ENCODE data around the gene UBE2R2.

The UBE2R2 gene

GRCh38 chr9:33964086-33964768 lies 147.3 kb downstream of the UBE2R2 start:
- Histone ChIP-seq H3K36me3 (ENCODE audit: control insufficient read depth, insufficient read depth, low read length) (peaks cover 3% of the 10 kb centered on the region), H3K4me3 (replicated peaks; ENCODE audit: low read depth, low read length) (no peak overlapping the region), H3K27me3 (replicated peaks; ENCODE audit: control insufficient read depth, insufficient read depth, low read length) (no peaks in the 10 kb centered on the region)
- TF ChIP-seq, protein P1, sequence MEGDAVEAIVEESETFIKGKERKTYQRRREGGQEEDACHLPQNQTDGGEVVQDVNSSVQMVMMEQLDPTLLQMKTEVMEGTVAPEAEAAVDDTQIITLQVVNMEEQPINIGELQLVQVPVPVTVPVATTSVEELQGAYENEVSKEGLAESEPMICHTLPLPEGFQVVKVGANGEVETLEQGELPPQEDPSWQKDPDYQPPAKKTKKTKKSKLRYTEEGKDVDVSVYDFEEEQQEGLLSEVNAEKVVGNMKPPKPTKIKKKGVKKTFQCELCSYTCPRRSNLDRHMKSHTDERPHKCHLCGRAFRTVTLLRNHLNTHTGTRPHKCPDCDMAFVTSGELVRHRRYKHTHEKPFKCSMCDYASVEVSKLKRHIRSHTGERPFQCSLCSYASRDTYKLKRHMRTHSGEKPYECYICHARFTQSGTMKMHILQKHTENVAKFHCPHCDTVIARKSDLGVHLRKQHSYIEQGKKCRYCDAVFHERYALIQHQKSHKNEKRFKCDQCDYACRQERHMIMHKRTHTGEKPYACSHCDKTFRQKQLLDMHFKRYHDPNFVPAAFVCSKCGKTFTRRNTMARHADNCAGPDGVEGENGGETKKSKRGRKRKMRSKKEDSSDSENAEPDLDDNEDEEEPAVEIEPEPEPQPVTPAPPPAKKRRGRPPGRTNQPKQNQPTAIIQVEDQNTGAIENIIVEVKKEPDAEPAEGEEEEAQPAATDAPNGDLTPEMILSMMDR (IDR thresholded peaks at IDR 0.05; ENCODE audit: insufficient read depth, low read length, poor library complexity, severe bottlenecking): no peak
- no peak for DNase-seq (ENCODE audit: extremely low read depth, insufficient read length)
